Activated T-helper 1 cell treated with anti-CD3 and anti-CD28 coated beads, Interleukin-12 subunit alpha, Interleukin-12 subunit beta, Interleukin-2, Interleukin-4 antibody, amounts not matched to agents 30 ng/mL and 10 ng/mL and 1 ng/mL, durations not matched to agents 14 hours and 24 hours and 36 hours (primary cell): ENCODE measurements around the gene ACADVL. TPM values are rescaled to one million over a fixed set of nuclear protein-coding genes. Genes with fewer than 3 reads are reported as not detected.
A peak's percentile ranks its signal among the peaks of the same experiment; 100 is the strongest.
"Not testable (repeated sequence)": the region's sequence is repeated elsewhere in the genome, so short reads cannot be mapped to it uniquely, and the experiment has no call there.

ENCODE experiments used
- DNase-seq: peaks from one replicate; pipeline ENCODE4 v3.0.0; 2021; ENCODE audit warnings: low spot score
- H3K27ac Mint-ChIP-seq: one replicate; pipeline ENCODE4 v1.8.0; 2021; ENCODE audit warnings: mild to moderate bottlenecking, mixed read lengths
- H3K27me3 Mint-ChIP-seq: one replicate; pipeline ENCODE4 v1.8.0; 2022; ENCODE audit warnings: mild to moderate bottlenecking, moderate library complexity, mixed read lengths; ENCODE audit not compliant: insufficient read depth
- H3K36me3 Mint-ChIP-seq: one replicate; pipeline ENCODE4 v1.8.0; 2021; ENCODE audit warnings: low read depth, mixed read lengths
- H3K4me1 Mint-ChIP-seq: one replicate; pipeline ENCODE4 v1.8.0; 2021; ENCODE audit warnings: low read depth, mixed read lengths
- H3K4me3 Mint-ChIP-seq: one replicate; pipeline ENCODE4 v1.8.0; 2021; ENCODE audit warnings: mild to moderate bottlenecking, moderate library complexity, mixed read lengths
- H3K9me3 Mint-ChIP-seq: one replicate; pipeline ENCODE4 v1.8.0; 2021; ENCODE audit warnings: mixed read lengths
- intact Hi-C: fragments of 100-400 bp; cut with micrococcal nuclease; formaldehyde crosslinking; loops from one replicate; pipeline ENCODE4 v1.15.1; 2024
- total RNA-seq: library from RNA; stranded (reverse); gene quantifications from 2 replicates; pipeline ENCODE4 v1.2.3, GENCODE V29; 2022

ACADVL gene
- total RNA-seq, 1 donor from 2014 or later = 294 TPM

DNA sequence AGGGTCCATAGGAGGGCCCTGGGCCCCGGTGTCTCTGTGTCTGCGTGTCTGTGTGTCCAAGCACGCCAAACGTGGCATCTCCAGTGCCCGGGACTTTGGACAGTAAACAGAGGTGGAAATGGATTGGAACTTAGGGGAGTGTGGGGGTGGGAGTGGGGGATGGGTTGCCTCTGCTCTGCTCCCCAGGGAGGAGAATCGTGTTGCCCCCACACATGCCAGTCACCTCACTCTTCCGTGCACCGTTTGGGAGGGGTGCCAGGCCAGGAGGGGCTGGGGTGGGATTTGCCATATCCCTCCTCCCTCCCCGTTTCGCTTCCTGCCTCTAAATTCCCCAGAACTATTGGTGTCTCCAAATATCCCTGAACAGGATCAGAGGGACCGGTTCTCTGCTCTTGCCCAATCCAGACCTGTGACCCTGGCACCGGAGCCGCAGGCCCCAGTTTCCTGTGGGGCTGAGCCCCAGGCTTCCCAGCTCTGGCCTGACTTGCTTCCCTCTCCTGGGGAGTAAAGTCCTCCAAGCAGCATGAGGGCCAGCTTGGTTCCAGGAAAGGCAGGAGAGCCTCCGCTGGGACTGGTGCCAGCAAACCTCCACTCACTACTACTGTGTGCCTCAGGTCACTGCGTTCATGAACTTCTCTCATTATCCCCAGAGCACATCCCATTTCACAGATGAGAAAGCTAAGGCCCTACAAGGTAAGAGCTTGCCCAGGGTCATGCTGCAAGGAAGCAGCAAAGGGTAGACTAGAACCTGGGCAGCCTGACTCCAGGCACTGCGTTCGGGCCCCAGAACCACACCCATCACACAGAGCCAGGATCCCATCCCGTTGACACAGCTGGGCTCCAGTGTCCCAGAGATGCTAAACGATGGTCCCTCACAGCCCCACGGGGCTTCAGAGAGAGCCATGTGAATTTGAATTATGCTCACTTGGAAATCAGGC is 40.2 kb upstream of the ACADVL start, which contains the start of gene ASGR1:
Gene ASGR1 (minus strand): TSS at position 54 of the 938 bp plus-strand sequence. CDS start 807 bp downstream, outside the sequence.
- H3K27ac Mint-ChIP-seq = no peak within 1 kb of the TSS
- peak within 1 kb of the TSS; percentile 74 for H3K4me3 Mint-ChIP-seq
- H3K4me1 Mint-ChIP-seq = peaks cover 10% of the 10 kb centered on the region
- H3K36me3 Mint-ChIP-seq = no peaks in the 10 kb centered on the region
- no peak for DNase-seq
- peaks cover 8% of the 10 kb centered on the region for H3K27me3 Mint-ChIP-seq
- no peaks in the 10 kb centered on the region for H3K9me3 Mint-ChIP-seq
- intact Hi-C loops = no loop called here

- H3K27me3 Mint-ChIP-seq, intact Hi-C loops, H3K27ac Mint-ChIP-seq, H3K9me3 Mint-ChIP-seq, DNase-seq, H3K4me3 Mint-ChIP-seq, H3K36me3 Mint-ChIP-seq: not testable (repeated sequence)
- peaks cover 18% of the 10 kb centered on the region for H3K4me1 Mint-ChIP-seq
Measured at GRCh38 chr17:7182101-7182500, 37.6 kb upstream of the ACADVL start.

DNA sequence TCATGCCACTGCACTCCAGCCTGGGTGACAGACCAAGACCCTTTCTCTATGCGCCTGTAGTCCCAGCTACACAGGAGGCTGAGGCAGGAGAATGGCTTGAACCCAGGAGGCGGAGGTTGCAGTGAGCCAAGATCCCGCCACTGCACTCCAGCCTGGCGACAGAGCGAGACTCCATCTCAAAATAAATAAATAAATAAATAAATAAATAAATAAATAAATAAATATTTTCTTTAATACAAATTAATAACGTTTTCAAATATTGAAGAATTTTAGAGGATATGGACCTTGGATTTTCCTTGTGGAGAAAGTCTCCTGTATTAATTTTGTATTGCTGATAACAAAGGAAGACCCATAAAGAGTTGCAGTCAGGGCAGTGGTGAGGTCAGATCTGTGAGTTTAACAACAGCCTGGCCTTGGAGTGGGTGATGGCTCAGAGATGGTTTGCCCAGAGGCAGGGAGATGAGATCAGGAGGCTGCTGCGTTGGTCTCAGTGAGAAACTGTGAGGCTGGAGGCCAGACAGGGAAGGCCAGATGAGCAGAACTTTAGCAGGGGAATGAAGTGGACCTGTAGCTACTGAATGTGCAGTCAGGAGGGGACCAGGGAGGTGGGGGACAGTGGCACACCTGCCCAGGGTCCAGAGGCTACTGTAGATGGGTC is 36.2 kb upstream of the ACADVL start:
- Mint-ChIP-seq H3K36me3 (no peaks in the 10 kb centered on the region), H3K9me3 (no peaks in the 10 kb centered on the region), H3K4me1 (peaks cover 8% of the 10 kb centered on the region), H3K4me3 (no peak overlapping the region), H3K27me3 (no peaks in the 10 kb centered on the region), H3K27ac (no peak overlapping the region)
- intact Hi-C loops = no loop called here
- no peak for DNase-seq

GRCh38 chr17:7184091-7184488 is 35.6 kb upstream of the ACADVL start:
- Mint-ChIP-seq H3K27ac (no peak overlapping the region), H3K9me3 (no peaks in the 10 kb centered on the region), H3K36me3 (no peaks in the 10 kb centered on the region), H3K4me1 (peaks cover 8% of the 10 kb centered on the region), H3K27me3 (no peaks in the 10 kb centered on the region), H3K4me3 (no peak overlapping the region)
- intact Hi-C loops = no loop called here
- DNase-seq = no peak

DNA sequence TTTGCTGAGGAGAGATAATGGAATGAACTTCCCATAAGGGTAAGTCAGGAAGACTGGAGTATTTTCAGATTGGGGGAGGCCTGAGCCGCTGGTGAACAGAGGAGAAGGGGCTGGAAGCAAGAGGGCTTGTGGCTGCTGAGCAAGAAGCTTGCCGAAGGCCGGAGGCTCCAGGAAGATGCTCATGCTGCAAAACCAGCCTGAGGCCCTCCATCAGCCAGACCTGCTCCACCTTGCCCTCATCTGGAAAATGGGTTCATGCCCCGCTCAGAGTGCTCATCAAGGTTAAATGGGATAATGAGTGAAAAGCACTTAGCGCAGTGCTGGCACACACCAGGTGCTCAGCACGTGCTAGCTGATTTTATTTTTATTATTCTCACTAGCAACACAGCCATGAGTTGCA is 35.1 kb upstream of the ACADVL start:
- H3K27me3 Mint-ChIP-seq = no peaks in the 10 kb centered on the region
- no peaks in the 10 kb centered on the region for H3K9me3 Mint-ChIP-seq
- no peak overlapping the region for H3K4me3 Mint-ChIP-seq
- intact Hi-C loops = no loop called here
- H3K27ac Mint-ChIP-seq = no peak overlapping the region
- no peak for DNase-seq
- peaks cover 8% of the 10 kb centered on the region for H3K4me1 Mint-ChIP-seq
- no peaks in the 10 kb centered on the region for H3K36me3 Mint-ChIP-seq

DNA sequence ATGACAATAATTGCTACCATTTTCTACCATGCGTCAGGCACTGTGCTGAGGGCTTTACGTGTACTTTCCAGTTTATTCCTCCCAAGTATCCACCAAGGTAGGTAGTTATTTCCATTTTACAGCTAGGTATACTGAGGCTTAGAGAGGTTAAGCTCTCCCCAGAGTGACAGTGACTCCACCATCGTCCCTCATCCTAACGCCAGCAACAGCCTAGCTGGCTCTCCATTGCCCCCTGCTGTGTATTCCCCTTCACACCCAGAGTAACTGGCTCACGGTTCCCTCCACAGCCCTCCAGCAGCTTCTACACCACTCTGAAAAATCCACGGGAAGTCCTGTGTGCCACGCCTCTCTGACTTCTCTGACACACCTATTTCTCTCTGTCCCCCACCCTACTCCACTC is 33.5 kb upstream of the ACADVL start:
- Mint-ChIP-seq H3K9me3 (no peaks in the 10 kb centered on the region), H3K27me3 (no peaks in the 10 kb centered on the region), H3K27ac (no peak overlapping the region), H3K36me3 (no peaks in the 10 kb centered on the region), H3K4me3 (no peak overlapping the region), H3K4me1 (peaks cover 8% of the 10 kb centered on the region)
- no peak for DNase-seq
- intact Hi-C loops = no loop called here

GRCh38 chr17:7190276-7190917 is 29.3 kb upstream of the ACADVL start:
- intact Hi-C loops = no loop called here
- H3K9me3 Mint-ChIP-seq = no peaks in the 10 kb centered on the region
- no peak overlapping the region for H3K27ac Mint-ChIP-seq

GRCh38 chr17:7191069-7191468 is 28.7 kb upstream of the ACADVL start:
- Mint-ChIP-seq H3K36me3 (peaks cover 5% of the 10 kb centered on the region), H3K4me1 (peaks cover 8% of the 10 kb centered on the region), H3K9me3 (no peaks in the 10 kb centered on the region), H3K27ac (no peak overlapping the region), H3K4me3 (no peak overlapping the region), H3K27me3 (no peaks in the 10 kb centered on the region)
- no peak for DNase-seq
- intact Hi-C loops = no loop called here

More at GRCh38 chr17:7190276-7190917, 29.3 kb upstream of the ACADVL start:
- no peak for DNase-seq
- Mint-ChIP-seq H3K4me3 (no peak overlapping the region), H3K36me3 (peaks cover 5% of the 10 kb centered on the region), H3K4me1 (peaks cover 8% of the 10 kb centered on the region), H3K27me3 (no peaks in the 10 kb centered on the region)

GRCh38 chr17:7191571-7192270 is 28.0 kb upstream of the ACADVL start:
- H3K9me3 Mint-ChIP-seq = no peaks in the 10 kb centered on the region
- peaks cover 1% of the 10 kb centered on the region for H3K4me1 Mint-ChIP-seq
- H3K36me3 Mint-ChIP-seq = peaks cover 5% of the 10 kb centered on the region
- intact Hi-C loops = no loop called here
- DNase-seq = no peak
- no peak overlapping the region for H3K27ac Mint-ChIP-seq
- H3K4me3 Mint-ChIP-seq = no peak overlapping the region
- H3K27me3 Mint-ChIP-seq = no peaks in the 10 kb centered on the region

- intact Hi-C loops = no loop called here
- Mint-ChIP-seq H3K36me3 (peaks cover 5% of the 10 kb centered on the region), H3K4me1 (no peaks in the 10 kb centered on the region), H3K4me3 (no peak overlapping the region), H3K27ac (peak overlapping the region; percentile 58), H3K27me3 (no peaks in the 10 kb centered on the region), H3K9me3 (no peaks in the 10 kb centered on the region)
- DNase-seq = no peak
Measured at GRCh38 chr17:7192271-7192937, 27.3 kb upstream of the ACADVL start.

GRCh38 chr17:7195971-7196370 is 23.8 kb upstream of the ACADVL start:
- H3K4me3 Mint-ChIP-seq = no peak overlapping the region
- peaks cover 5% of the 10 kb centered on the region for H3K36me3 Mint-ChIP-seq
- no peaks in the 10 kb centered on the region for H3K27me3 Mint-ChIP-seq
- no peak overlapping the region for H3K27ac Mint-ChIP-seq
- no peaks in the 10 kb centered on the region for H3K4me1 Mint-ChIP-seq
- H3K9me3 Mint-ChIP-seq = no peaks in the 10 kb centered on the region
- no peak for DNase-seq
- intact Hi-C loops = no loop called here
